Muscle layer of colon (tissue), 2 donors: ENCODE measurements around the gene APC.

Source experiments
- H3K27ac ChIP-seq: one replicate; pipeline ENCODE4 v1.7.0; 2013; ENCODE audit warnings: low read depth, mild to moderate bottlenecking, low read length, moderate library complexity
- H3K27me3 ChIP-seq, 2 donors: one replicate each; pipeline ENCODE4 v1.7.0; 2013; ENCODE audit warnings: low read length in 2 of 2, mild to moderate bottlenecking in 2 of 2; ENCODE audit not compliant: insufficient read depth in 2 of 2, control insufficient read depth in 1 of 2
- H3K36me3 ChIP-seq: one replicate; pipeline ENCODE4 v1.7.0; 2013; ENCODE audit warnings: mild to moderate bottlenecking, low read length; ENCODE audit not compliant: insufficient read depth
- H3K4me1 ChIP-seq: one replicate; pipeline ENCODE4 v1.7.0; 2013; ENCODE audit warnings: mild to moderate bottlenecking, low read length; ENCODE audit not compliant: insufficient read depth
- H3K4me3 ChIP-seq, 2 donors: one replicate each; pipeline ENCODE4 v1.7.0; 2013; ENCODE audit warnings: low read length in 2 of 2, low read depth in 1 of 2, mild to moderate bottlenecking in 1 of 2, moderate library complexity in 1 of 2
- H3K9ac ChIP-seq: one replicate; pipeline ENCODE4 v1.7.0; 2013; ENCODE audit warnings: low read length
- H3K9me3 ChIP-seq: one replicate; pipeline ENCODE4 v1.7.0; 2013; ENCODE audit warnings: mild to moderate bottlenecking, low read length
- donor health status: abdominal sarcoma.
- donor health status: Adenocarcinoma of cecum.

APC gene

GRCh38 chr5:112720576-112720975, 17.1 kb upstream of the APC start:
- H3K4me3 ChIP-seq, result no peak overlapping the region
- no peak overlapping the region for H3K9ac ChIP-seq
- no peaks in the 10 kb centered on the region for H3K36me3 ChIP-seq
- no peak overlapping the region for H3K27ac ChIP-seq
- no peaks in the 10 kb centered on the region for H3K27me3 ChIP-seq
- H3K4me1 ChIP-seq, result peaks cover 12% of the 10 kb centered on the region
- no peaks in the 10 kb centered on the region for H3K9me3 ChIP-seq

GRCh38 chr5:112724901-112725300, 12.8 kb upstream of the APC start:
- no peaks in the 10 kb centered on the region for H3K9me3 ChIP-seq
- H3K27ac ChIP-seq, result no peak overlapping the region
- no peak overlapping the region for H3K4me3 ChIP-seq
- H3K9ac ChIP-seq, result no peak overlapping the region
- peaks cover 14% of the 10 kb centered on the region for H3K4me1 ChIP-seq
- H3K36me3 ChIP-seq, result no peaks in the 10 kb centered on the region
- H3K27me3 ChIP-seq, result no peaks in the 10 kb centered on the region

GRCh38 chr5:112729630-112730029, 8.1 kb upstream of the APC start:
- no peak overlapping the region for H3K27ac ChIP-seq
- no peaks in the 10 kb centered on the region for H3K27me3 ChIP-seq
- no peak overlapping the region for H3K9ac ChIP-seq
- no peaks in the 10 kb centered on the region for H3K36me3 ChIP-seq
- peaks cover 9% of the 10 kb centered on the region for H3K4me1 ChIP-seq
- H3K4me3 ChIP-seq, result no peak overlapping the region
- no peaks in the 10 kb centered on the region for H3K9me3 ChIP-seq

- Histone ChIP-seq H3K27ac (no peak overlapping the region), H3K4me1 (peaks cover 13% of the 10 kb centered on the region)
These were observed 5.6 kb upstream of the APC start for GRCh38 chr5:112732131-112732530.

GRCh38 chr5:112733586-112733985, 4.1 kb upstream of the APC start:
- Histone ChIP-seq H3K27me3 (no peaks in the 10 kb centered on the region), H3K4me3 (no peak overlapping the region), H3K36me3 (no peaks in the 10 kb centered on the region), H3K9me3 (no peaks in the 10 kb centered on the region), H3K9ac (no peak overlapping the region), H3K27ac (no peak overlapping the region), H3K4me1 (peaks cover 20% of the 10 kb centered on the region)

More at GRCh38 chr5:112732131-112732530, 5.6 kb upstream of the APC start:
- no peaks in the 10 kb centered on the region for H3K27me3 ChIP-seq
- no peaks in the 10 kb centered on the region for H3K9me3 ChIP-seq
- no peak overlapping the region for H3K4me3 ChIP-seq
- H3K9ac ChIP-seq, result no peak overlapping the region
- H3K36me3 ChIP-seq, result no peaks in the 10 kb centered on the region

- H3K4me1 ChIP-seq, result peaks cover 20% of the 10 kb centered on the region
- H3K4me3 ChIP-seq, result no peak overlapping the region
- H3K9me3 ChIP-seq, result no peaks in the 10 kb centered on the region
- no peaks in the 10 kb centered on the region for H3K36me3 ChIP-seq
- no peak overlapping the region for H3K27ac ChIP-seq
- no peak overlapping the region for H3K9ac ChIP-seq
- H3K27me3 ChIP-seq, result no peaks in the 10 kb centered on the region
These were observed 3.1 kb upstream of the APC start for GRCh38 chr5:112734597-112734996.

- Histone ChIP-seq H3K36me3 (no peaks in the 10 kb centered on the region), H3K27ac (no peak overlapping the region), H3K4me3 (no peak overlapping the region), H3K9me3 (no peaks in the 10 kb centered on the region), H3K4me1 (peaks cover 15% of the 10 kb centered on the region), H3K9ac (no peak overlapping the region), H3K27me3 (no peaks in the 10 kb centered on the region)
These were observed 2.0 kb upstream of the APC start for GRCh38 chr5:112735702-112736101.

- Histone ChIP-seq H3K4me1 (peaks cover 11% of the 10 kb centered on the region), H3K27me3 (no peaks in the 10 kb centered on the region), H3K27ac (peak overlapping the region; percentile 77), H3K9me3 (no peaks in the 10 kb centered on the region), H3K4me3 (peak overlapping the region; percentile 70 to 87), H3K36me3 (no peaks in the 10 kb centered on the region), H3K9ac (no peak overlapping the region)
These were observed 619 bp upstream of the APC start for GRCh38 chr5:112737070-112737462.

- peak overlapping the region; percentile 23 for H3K9ac ChIP-seq
- peak overlapping the region; percentile 70 to 87 for H3K4me3 ChIP-seq
- H3K36me3 ChIP-seq, result no peaks in the 10 kb centered on the region
- H3K4me1 ChIP-seq, result peaks cover 11% of the 10 kb centered on the region
- no peaks in the 10 kb centered on the region for H3K9me3 ChIP-seq
- no peaks in the 10 kb centered on the region for H3K27me3 ChIP-seq
- peak overlapping the region; percentile 77 for H3K27ac ChIP-seq
These were observed 491 bp downstream of the APC start for GRCh38 chr5:112738191-112738560.

- no peak overlapping the region for H3K27ac ChIP-seq
- no peaks in the 10 kb centered on the region for H3K9me3 ChIP-seq
- no peaks in the 10 kb centered on the region for H3K27me3 ChIP-seq
- no peak overlapping the region for H3K4me3 ChIP-seq
- no peaks in the 10 kb centered on the region for H3K36me3 ChIP-seq
- H3K9ac ChIP-seq, result no peak overlapping the region
- peaks cover 8% of the 10 kb centered on the region for H3K4me1 ChIP-seq
These were observed 4.7 kb downstream of the APC start for GRCh38 chr5:112742424-112742823.

GRCh38 chr5:112743631-112744030, 5.9 kb downstream of the APC start:
- Histone ChIP-seq H3K4me3 (no peak overlapping the region), H3K4me1 (no peaks in the 10 kb centered on the region), H3K9me3 (no peaks in the 10 kb centered on the region), H3K27me3 (no peaks in the 10 kb centered on the region), H3K27ac (no peak overlapping the region), H3K9ac (no peak overlapping the region), H3K36me3 (no peaks in the 10 kb centered on the region)

GRCh38 chr5:112752335-112752734, 14.7 kb downstream of the APC start:
- H3K27ac ChIP-seq, result no peak overlapping the region
- H3K9ac ChIP-seq, result no peak overlapping the region
- H3K27me3 ChIP-seq, result no peaks in the 10 kb centered on the region
- peaks cover under 1% of the 10 kb centered on the region for H3K36me3 ChIP-seq
- no peak overlapping the region for H3K4me3 ChIP-seq
- no peaks in the 10 kb centered on the region for H3K9me3 ChIP-seq
- H3K4me1 ChIP-seq, result peaks cover 5% of the 10 kb centered on the region
